Body of pancreas (tissue), 4 donors: ENCODE data around the gene ARHGAP15.

ENCODE experiments used
- CTCF ChIP-seq, 7 experiments: fragments of 450-650 bp in 4 of 7; fragments of 200-600 bp in 3 of 7; sonication (generic) in 3 of 7; IDR thresholded peaks; one replicate each; pipeline ENCODE4 v1.5.1; 2016 to 2019; ENCODE audit warnings: antibody characterized with exemption in 7 of 7
- POLR2A ChIP-seq, 3 donors: fragments of 450-650 bp; IDR thresholded peaks; one replicate each; pipeline ENCODE4 v1.6.1; 2016; ENCODE audit warnings: antibody characterized with exemption in 3 of 3, mild to moderate bottlenecking in 2 of 3

- TF ChIP-seq CTCF (IDR thresholded peaks at IDR 0.05) (no peak), POLR2A (IDR thresholded peaks at IDR 0.05) (no peak)
Measured at GRCh38 chr2:143083636-143084035, 45.6 kb upstream of the ARHGAP15 start.
